Upper lobe of right lung (tissue), 1 donor: ENCODE data around the gene CCR4. TPM values are rescaled to one million over a fixed set of nuclear protein-coding genes. Genes with fewer than 3 reads are reported as not detected.
"Not testable (repeated sequence)": the region's sequence is repeated elsewhere in the genome, so short reads cannot be mapped to it uniquely, and the experiment has no call there.

Experiments used
- ATAC-seq: fragments of 200-7000 bp; cut with Tn5 transposase; one replicate; pipeline ENCODE4 v1.9.1; 2020; ENCODE audit warnings: mild to moderate bottlenecking, moderate library complexity
- DNase-seq: peaks from one replicate; pipeline ENCODE4 v3.0.0-alpha.2; 2020
- H3K27ac ChIP-seq: fragments of 200-600 bp; one replicate; pipeline ENCODE4 v1.8.0; 2022
- H3K27me3 ChIP-seq: fragments of 200-600 bp; one replicate; pipeline ENCODE4 v1.8.0; 2022; ENCODE audit warnings: mild to moderate bottlenecking
- H3K36me3 ChIP-seq: fragments of 200-600 bp; one replicate; pipeline ENCODE4 v1.8.0; 2022
- H3K4me1 ChIP-seq: fragments of 200-600 bp; one replicate; pipeline ENCODE4 v1.8.0; 2022
- H3K4me3 ChIP-seq: fragments of 200-600 bp; one replicate; pipeline ENCODE4 v1.8.0; 2022; ENCODE audit warnings: mild to moderate bottlenecking
- H3K9me3 ChIP-seq: fragments of 200-600 bp; one replicate; pipeline ENCODE4 v1.8.0; 2022
- intact Hi-C: fragments of 100-400 bp; cut with DNase I; formaldehyde crosslinking; loops from one replicate; pipeline ENCODE4 v1.11.0; 2022
- long read RNA-seq: library from polyadenylated mRNA; unstranded; transcript quantifications from one replicate; pipeline ENCODE4 v2.0.0, GENCODE V29; 2021
- total RNA-seq: library from RNA; stranded (reverse); fragmentation: NEBNext Ultra II Directional; extraction: Animal tissue kit (Norgen Biotek cat#: 25700); gene quantifications from one replicate; pipeline ENCODE4 v1.2.1, GENCODE V29; 2021
- TF ChIP-seq, protein P1 (sequence below): fragments of 200-600 bp; IDR thresholded peaks from one replicate; pipeline ENCODE4 v1.8.0; 2022; ENCODE audit warnings: antibody characterized with exemption
- donor health status: DM: no; HTN: yes; CAD: no; lungs with severe emphysema.

CCR4 gene
- total RNA-seq = 1.2 TPM
- long read RNA-seq = 0 reads

DNA sequence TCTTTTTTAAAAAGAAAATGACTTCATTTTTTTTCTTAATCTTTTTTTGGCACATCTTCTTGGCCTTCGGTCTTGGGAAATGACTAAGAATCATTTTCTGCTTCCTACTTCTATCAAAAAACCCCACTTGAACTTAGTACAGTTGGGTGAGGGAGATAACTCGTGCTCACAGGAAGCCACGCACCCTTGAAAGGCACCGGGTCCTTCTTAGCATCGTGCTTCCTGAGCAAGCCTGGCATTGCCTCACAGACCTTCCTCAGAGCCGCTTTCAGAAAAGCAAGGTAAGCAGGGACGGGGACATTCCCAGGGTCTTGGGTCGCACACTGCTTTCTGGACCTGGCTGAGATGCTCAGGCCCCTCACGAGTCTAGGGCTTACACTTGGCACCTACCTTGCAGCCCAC, at the start of gene CCR4:
CCR4 (plus strand) TSS at position 235 of the 402 bp plus-strand sequence. CDS start 1,779 bp downstream, outside the sequence.
- ATAC-seq = peak; percentile 48
- no peak for DNase-seq
- Histone ChIP-seq H3K36me3 (no peaks in the 10 kb centered on the region), H3K27me3 (no peaks in the 10 kb centered on the region), H3K4me3 (no peak within 1 kb of the TSS), H3K4me1 (peaks cover under 1% of the 10 kb centered on the region), H3K27ac (no peak within 1 kb of the TSS), H3K9me3 (no peaks in the 10 kb centered on the region)
- TF ChIP-seq, protein P1, sequence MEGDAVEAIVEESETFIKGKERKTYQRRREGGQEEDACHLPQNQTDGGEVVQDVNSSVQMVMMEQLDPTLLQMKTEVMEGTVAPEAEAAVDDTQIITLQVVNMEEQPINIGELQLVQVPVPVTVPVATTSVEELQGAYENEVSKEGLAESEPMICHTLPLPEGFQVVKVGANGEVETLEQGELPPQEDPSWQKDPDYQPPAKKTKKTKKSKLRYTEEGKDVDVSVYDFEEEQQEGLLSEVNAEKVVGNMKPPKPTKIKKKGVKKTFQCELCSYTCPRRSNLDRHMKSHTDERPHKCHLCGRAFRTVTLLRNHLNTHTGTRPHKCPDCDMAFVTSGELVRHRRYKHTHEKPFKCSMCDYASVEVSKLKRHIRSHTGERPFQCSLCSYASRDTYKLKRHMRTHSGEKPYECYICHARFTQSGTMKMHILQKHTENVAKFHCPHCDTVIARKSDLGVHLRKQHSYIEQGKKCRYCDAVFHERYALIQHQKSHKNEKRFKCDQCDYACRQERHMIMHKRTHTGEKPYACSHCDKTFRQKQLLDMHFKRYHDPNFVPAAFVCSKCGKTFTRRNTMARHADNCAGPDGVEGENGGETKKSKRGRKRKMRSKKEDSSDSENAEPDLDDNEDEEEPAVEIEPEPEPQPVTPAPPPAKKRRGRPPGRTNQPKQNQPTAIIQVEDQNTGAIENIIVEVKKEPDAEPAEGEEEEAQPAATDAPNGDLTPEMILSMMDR = no peak
- intact Hi-C loops = no loop called here

DNA sequence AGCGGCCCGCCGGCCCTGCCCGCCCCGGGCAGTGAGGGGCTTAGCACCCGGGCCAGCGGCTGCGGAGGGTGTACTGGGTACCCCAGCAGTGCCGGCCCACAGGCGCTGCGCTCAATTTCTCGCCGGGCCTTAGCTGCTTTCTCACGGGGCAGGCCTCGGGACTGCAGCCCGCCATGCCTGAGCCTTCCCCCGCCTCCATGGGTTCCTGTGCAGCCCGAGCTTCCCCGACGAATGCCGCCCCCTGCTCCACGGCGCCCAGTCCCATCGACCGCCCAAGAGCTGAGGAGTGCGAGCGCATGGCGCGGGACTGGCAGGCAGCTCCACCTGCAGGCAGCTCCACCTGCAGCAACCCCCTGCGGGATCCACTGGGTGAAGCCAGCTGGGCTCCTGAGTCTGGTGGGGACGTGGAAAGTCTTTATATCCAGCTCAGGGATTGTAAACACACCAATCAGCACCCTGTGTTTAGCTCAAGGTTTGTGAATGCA, 48.5 kb upstream of the CCR4 start:
- intact Hi-C loops = not testable (repeated sequence)

DNA sequence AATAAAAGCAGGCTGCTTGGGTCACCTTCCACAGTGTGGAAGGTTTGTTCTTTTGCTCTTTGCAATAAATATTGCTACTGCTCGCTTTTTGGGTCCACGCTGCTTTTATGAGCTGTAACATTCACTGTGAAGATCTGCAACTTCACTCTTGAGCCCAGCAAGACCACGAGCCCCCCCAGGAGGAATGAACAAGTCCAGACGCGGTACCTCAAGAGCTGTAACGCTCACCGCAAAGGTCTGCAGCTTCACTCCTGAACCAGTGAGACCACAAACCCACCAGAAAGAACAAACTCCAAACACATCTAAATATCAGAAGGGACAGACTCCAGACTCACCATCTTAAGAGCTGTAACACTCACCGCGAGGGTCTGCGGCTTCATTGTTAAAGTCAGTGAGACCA, 47.5 kb upstream of the CCR4 start:
- intact Hi-C loops = no loop called here
- TF ChIP-seq, protein P1 = no peak
- no peak for ATAC-seq

More for the DNA sequence above, 48.5 kb upstream of the CCR4 start:
- TF ChIP-seq, protein P1 = peak; percentile 42
- not testable (repeated sequence) for H3K4me1 ChIP-seq, H3K36me3 ChIP-seq, H3K27me3 ChIP-seq, H3K9me3 ChIP-seq, H3K27ac ChIP-seq
- ATAC-seq (peak; percentile 91), DNase-seq (peak; percentile 82)
- peak overlapping the region; percentile 46 for H3K4me3 ChIP-seq

DNA sequence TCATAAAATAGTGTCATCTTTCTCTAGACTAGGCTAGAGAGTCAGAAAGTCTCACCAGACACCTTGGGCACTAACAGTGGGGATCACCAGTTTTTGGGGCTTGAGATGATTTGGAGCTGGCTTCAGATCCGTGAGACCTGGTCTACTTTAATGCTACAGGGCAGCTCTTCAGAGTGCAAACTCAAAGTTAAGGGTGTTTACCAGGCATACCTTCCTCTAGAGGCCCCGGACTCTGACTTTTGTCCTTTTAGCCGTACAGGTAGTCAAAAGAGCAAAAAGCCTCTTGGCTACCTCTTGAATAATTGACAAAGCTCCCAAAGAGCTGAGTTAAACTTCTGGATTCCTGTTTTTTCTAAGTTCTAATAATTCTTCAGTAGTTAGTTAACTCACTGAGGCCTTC, 41.4 kb upstream of the CCR4 start:
- ATAC-seq = peak; percentile 18
- TF ChIP-seq, protein P1 = no peak
- intact Hi-C loops = no loop called here

More for the DNA sequence above, 47.5 kb upstream of the CCR4 start:
- Histone ChIP-seq H3K4me1 (no peaks in the 10 kb centered on the region), H3K4me3 (no peak overlapping the region), H3K36me3 (no peaks in the 10 kb centered on the region), H3K27me3 (peaks cover 4% of the 10 kb centered on the region), H3K9me3 (no peaks in the 10 kb centered on the region), H3K27ac (no peak overlapping the region)
- no peak for DNase-seq

DNA sequence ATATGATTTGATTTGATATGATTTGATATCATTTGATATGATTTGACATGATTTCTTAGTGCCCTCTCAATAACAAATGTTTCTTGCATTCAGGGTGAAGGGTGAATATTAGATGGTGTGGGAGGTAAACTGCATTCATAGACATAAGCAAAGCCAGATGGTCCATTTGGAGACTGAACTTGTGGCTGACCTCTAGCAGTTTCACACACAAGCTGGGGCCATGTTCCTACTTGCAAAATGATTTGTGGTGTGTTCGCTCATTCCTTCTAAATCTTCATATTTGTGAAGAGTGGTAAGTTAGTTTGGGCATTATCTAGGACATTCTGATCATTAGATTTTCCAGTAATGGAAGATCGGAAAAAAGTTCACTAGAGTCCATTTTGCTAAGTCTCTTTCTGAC, 40.5 kb upstream of the CCR4 start:
- Histone ChIP-seq H3K36me3 (no peaks in the 10 kb centered on the region), H3K4me3 (no peak overlapping the region), H3K9me3 (no peaks in the 10 kb centered on the region), H3K27me3 (no peaks in the 10 kb centered on the region), H3K4me1 (no peaks in the 10 kb centered on the region), H3K27ac (no peak overlapping the region)
- no peak for ATAC-seq
- no peak for DNase-seq
- intact Hi-C loops = no loop called here
- TF ChIP-seq, protein P1 = no peak

More for the DNA sequence above, 41.4 kb upstream of the CCR4 start:
- H3K4me3 ChIP-seq = no peak overlapping the region
- H3K36me3 ChIP-seq = no peaks in the 10 kb centered on the region
- H3K27me3 ChIP-seq = no peaks in the 10 kb centered on the region
- no peaks in the 10 kb centered on the region for H3K4me1 ChIP-seq
- no peak overlapping the region for H3K27ac ChIP-seq
- DNase-seq = no peak
- no peaks in the 10 kb centered on the region for H3K9me3 ChIP-seq

DNA sequence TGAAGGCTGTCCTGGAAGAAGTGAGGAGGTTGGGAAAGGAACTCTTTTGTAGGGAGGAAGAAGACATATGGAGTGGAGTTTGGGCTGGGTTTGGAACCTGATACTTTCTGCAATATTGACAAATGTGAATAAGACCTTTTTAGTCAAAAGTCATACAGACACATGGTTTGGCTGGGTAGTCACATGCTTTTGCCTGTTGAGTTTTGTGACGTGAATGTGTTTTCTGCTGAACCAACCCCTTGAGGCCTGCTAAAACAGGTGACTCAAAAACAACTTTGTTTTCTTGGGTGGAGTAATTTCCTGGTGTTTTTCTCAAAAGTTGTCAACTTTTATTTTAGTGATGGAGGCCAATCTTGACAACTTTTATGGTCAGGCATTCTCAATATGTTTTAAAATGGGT, 39.4 kb upstream of the CCR4 start:
- H3K27me3 ChIP-seq = no peaks in the 10 kb centered on the region
- intact Hi-C loops = no loop called here
- ATAC-seq (no peak), DNase-seq (no peak)
- no peaks in the 10 kb centered on the region for H3K9me3 ChIP-seq
- TF ChIP-seq, protein P1 = no peak
- H3K4me1 ChIP-seq = no peaks in the 10 kb centered on the region
- H3K4me3 ChIP-seq = no peak overlapping the region
- no peak overlapping the region for H3K27ac ChIP-seq
- no peaks in the 10 kb centered on the region for H3K36me3 ChIP-seq
